NCI-H1417 treated with DMSO at 0.1 percent for 48 hours (cell line): ENCODE measurements around the gene GPR137.

Experiments used
- DNase-seq: peaks from one replicate; lab custom pipeline; 2025; lab: John Stamatoyannopoulos, UW

GPR137 gene

GRCh38 chr11:64264371-64264852 is 21.2 kb upstream of the GPR137 start:
- DNase-seq = no peak

GRCh38 chr11:64265176-64266160 is 20.2 kb upstream of the GPR137 start:
- no peak for DNase-seq

GRCh38 chr11:64266339-64266738 is 19.3 kb upstream of the GPR137 start:
- no peak for DNase-seq

GRCh38 chr11:64267207-64267945 is 18.3 kb upstream of the GPR137 start:
- no peak for DNase-seq

GRCh38 chr11:64268025-64268892 is 17.4 kb upstream of the GPR137 start:
- DNase-seq = no peak

- DNase-seq = no peak
These were observed 16.6 kb upstream of the GPR137 start for GRCh38 chr11:64268893-64269539.

- peak; percentile 99 for DNase-seq
These were observed 16.0 kb upstream of the GPR137 start for GRCh38 chr11:64269540-64270220.

- no peak for DNase-seq
These were observed 10.4 kb upstream of the GPR137 start for GRCh38 chr11:64275031-64275800.

GRCh38 chr11:64275841-64276240 is 9.8 kb upstream of the GPR137 start:
- no peak for DNase-seq

- DNase-seq = no peak
These were observed 8.8 kb upstream of the GPR137 start for GRCh38 chr11:64276653-64277431.

- DNase-seq = no peak
These were observed 7.0 kb upstream of the GPR137 start for GRCh38 chr11:64278576-64279190.

GRCh38 chr11:64281957-64282770 is 3.5 kb upstream of the GPR137 start:
- DNase-seq = no peak

GRCh38 chr11:64283092-64283491 is 2.6 kb upstream of the GPR137 start:
- no peak for DNase-seq

GRCh38 chr11:64284048-64284961 is 1.3 kb upstream of the GPR137 start, which contains the start of gene BAD:
TSS of gene BAD (minus strand) at chr11:64284665. CDS start at chr11:64284368, 297 bp downstream.
- peak; percentile 69 for DNase-seq

GRCh38 chr11:64285885-64286800 is 495 bp downstream of the GPR137 start:
- no peak for DNase-seq

- no peak for DNase-seq
These were observed 1.1 kb downstream of the GPR137 start for GRCh38 chr11:64286801-64287159.
